ENCODE data around the gene BTBD1. TPM values are rescaled to one million over a fixed set of nuclear protein-coding genes. Genes with fewer than 3 reads are reported as not detected.

Gene BTBD1
- total RNA-seq = 38.7 and 39.0 TPM in 2 replicates
- long read RNA-seq, partial matches to known transcripts = 4 of 9 reads
- long read RNA-seq, other reads (novel, unspliced or antisense) = 2 of 9 reads

DNA sequence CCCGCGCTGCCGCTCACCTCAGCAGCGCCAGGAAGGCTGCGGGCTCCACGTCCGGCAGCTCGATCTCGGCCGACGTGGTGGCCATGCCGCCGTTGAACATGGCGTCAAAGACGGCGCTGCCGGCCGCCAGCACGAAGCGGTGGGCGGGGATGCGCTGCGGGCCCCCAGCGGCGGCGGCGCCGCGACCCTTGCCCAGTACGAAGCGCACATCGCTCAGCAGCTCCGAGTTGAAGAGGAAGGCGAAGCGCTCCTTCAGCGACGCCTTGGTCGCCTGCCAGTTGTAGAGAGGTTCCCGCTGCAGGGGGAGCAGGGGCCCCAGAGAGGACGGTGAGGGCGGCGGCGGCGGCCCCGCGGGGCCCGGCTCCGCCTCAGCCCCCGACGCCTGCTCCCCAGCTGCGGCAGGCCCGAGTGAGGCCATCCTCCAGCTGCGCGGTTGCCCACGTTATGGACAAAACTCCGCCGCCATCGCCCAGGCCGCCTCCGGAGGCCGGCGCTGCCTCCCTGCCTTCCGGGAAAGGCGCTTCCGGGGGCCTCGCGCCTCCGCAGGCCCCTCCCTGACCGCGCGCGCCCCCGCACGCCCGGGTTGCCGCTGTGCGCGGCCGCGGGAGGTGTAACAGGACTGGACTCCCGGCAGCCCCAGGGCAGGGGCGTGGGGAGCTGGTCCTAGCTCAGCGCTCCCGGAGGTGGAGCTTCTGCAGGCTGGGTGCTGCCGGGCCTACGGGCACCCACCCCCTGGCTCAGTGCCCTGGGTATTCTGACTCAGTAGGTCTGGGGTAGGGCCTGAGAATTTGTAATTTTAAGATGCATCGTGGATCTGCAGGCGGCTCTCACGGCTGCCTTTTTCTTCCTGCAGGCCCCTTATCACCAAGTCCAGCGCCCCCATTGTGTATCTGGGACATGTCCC is at the start of gene BTBD1:
Gene BTBD1, minus strand, starts transcription at position 519 of the 904 bp plus-strand sequence. Its CDS starts 101 bp downstream, at position 418.
- Mint-ChIP-seq H3K27me3 (no peaks in the 10 kb centered on the region), H3K4me3 (ENCODE audit: low read depth) (peak within 1 kb of the TSS; percentile 81), H3K36me3 (ENCODE audit: insufficient read depth) (no peaks in the 10 kb centered on the region), H3K27ac (peak within 1 kb of the TSS; percentile 69), H3K9me3 (ENCODE audit: low read depth) (no peaks in the 10 kb centered on the region), H3K4me1 (ENCODE audit: low read depth) (peaks cover 18% of the 10 kb centered on the region)
- TF ChIP-seq, protein P1, sequence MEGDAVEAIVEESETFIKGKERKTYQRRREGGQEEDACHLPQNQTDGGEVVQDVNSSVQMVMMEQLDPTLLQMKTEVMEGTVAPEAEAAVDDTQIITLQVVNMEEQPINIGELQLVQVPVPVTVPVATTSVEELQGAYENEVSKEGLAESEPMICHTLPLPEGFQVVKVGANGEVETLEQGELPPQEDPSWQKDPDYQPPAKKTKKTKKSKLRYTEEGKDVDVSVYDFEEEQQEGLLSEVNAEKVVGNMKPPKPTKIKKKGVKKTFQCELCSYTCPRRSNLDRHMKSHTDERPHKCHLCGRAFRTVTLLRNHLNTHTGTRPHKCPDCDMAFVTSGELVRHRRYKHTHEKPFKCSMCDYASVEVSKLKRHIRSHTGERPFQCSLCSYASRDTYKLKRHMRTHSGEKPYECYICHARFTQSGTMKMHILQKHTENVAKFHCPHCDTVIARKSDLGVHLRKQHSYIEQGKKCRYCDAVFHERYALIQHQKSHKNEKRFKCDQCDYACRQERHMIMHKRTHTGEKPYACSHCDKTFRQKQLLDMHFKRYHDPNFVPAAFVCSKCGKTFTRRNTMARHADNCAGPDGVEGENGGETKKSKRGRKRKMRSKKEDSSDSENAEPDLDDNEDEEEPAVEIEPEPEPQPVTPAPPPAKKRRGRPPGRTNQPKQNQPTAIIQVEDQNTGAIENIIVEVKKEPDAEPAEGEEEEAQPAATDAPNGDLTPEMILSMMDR (IDR thresholded peaks at IDR 0.05; ENCODE audit: unreplicated experiment) = no peak
- peak; percentile 70 for DNase-seq (ENCODE audit: low spot score, unreplicated experiment)

DNA sequence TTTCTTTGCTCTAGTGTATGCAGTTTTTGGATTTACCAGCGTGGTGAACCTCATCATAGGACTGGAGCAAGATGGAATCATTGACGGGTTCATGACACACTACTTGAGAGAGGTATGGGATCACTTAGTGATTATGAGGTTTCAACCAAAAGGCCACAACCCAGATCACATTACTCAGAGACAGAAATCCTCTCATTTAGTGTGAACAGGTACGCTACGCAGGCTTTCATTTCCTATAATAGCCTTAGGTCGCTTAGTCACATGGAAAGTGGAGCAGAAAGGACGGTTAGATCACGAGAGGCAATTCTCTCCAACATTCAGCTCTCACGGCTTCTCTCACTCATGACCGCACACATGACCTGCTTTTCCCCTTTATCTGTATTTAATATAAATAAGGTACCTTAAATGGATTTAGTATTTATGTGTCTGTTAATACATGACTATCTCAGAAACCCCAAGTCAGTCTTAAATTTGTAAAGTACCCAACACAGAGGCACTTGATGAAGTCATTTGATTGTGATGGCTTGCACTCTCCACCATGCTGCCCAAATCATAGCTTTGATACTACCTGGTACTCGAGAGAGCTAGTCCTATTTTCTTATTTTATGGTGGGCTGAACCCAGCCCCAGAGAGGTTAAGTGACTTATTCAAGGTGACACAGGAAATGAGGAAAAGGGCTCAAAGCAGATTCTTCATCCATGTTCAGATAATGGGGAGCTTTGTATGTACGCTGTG is 48.9 kb upstream of the BTBD1 start:
- H3K4me3 Mint-ChIP-seq (ENCODE audit: low read depth) = no peak overlapping the region
- no peaks in the 10 kb centered on the region for H3K9me3 Mint-ChIP-seq (ENCODE audit: low read depth)
- TF ChIP-seq, protein P1 (IDR thresholded peaks at IDR 0.05; ENCODE audit: unreplicated experiment) = no peak
- no peaks in the 10 kb centered on the region for H3K4me1 Mint-ChIP-seq (ENCODE audit: low read depth)
- H3K36me3 Mint-ChIP-seq (ENCODE audit: insufficient read depth) = no peaks in the 10 kb centered on the region
- H3K27me3 Mint-ChIP-seq = peaks cover 6% of the 10 kb centered on the region
- H3K27ac Mint-ChIP-seq = no peak overlapping the region
- DNase-seq (ENCODE audit: low spot score, unreplicated experiment) = no peak

DNA sequence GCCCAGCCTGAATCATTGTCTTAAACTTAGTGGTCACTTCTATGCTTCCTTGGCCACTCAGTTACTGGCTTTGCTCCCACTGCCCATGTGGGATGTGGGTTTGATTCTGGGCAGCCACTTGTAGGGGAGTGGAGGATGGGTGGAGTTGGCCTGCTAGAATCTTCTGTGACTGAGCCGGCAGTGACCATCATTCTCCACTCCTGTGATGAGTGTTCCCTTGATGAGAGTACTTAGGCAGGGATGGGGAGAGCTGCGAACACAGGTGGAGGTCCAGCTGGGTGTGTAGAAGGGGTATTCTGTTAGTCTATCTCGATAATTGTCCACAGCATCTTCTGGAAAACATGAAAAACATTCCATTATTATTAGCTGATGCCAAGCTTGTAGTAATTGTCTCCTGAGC is 48.4 kb upstream of the BTBD1 start:
- no peaks in the 10 kb centered on the region for H3K9me3 Mint-ChIP-seq (ENCODE audit: low read depth)
- no peak overlapping the region for H3K27ac Mint-ChIP-seq
- H3K4me1 Mint-ChIP-seq (ENCODE audit: low read depth) = no peaks in the 10 kb centered on the region
- no peak for DNase-seq (ENCODE audit: low spot score, unreplicated experiment)
- no peak overlapping the region for H3K4me3 Mint-ChIP-seq (ENCODE audit: low read depth)
- TF ChIP-seq, protein P1 (IDR thresholded peaks at IDR 0.05; ENCODE audit: unreplicated experiment) = no peak
- no peaks in the 10 kb centered on the region for H3K36me3 Mint-ChIP-seq (ENCODE audit: insufficient read depth)
- H3K27me3 Mint-ChIP-seq = peaks cover 9% of the 10 kb centered on the region

DNA sequence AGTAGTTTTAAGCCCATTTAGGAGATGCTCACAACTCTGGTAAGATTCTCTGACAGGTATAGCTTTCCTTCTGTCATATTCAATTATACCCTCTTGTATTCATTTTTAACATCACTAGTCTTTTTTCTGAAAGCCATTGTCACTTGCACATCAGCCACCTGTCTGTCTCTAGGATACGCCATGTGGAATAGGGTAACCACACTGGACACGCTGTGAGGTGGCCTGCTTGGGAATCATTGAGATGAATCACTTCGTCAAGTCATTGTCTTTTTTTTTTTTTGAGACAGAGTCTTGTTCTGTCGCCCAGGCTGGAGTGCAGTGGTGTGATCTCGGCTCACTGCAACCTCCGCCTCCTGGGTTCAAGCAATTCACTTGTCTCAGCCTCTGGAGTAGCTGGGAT is 47.8 kb upstream of the BTBD1 start:
- no peak overlapping the region for H3K27ac Mint-ChIP-seq
- H3K4me1 Mint-ChIP-seq (ENCODE audit: low read depth) = no peaks in the 10 kb centered on the region
- H3K4me3 Mint-ChIP-seq (ENCODE audit: low read depth) = no peak overlapping the region

More for the DNA sequence above, 47.8 kb upstream of the BTBD1 start:
- TF ChIP-seq, protein P1 (IDR thresholded peaks at IDR 0.05; ENCODE audit: unreplicated experiment) = no peak
- DNase-seq (ENCODE audit: low spot score, unreplicated experiment) = no peak
- H3K27me3 Mint-ChIP-seq = peaks cover 14% of the 10 kb centered on the region
- H3K9me3 Mint-ChIP-seq (ENCODE audit: low read depth) = no peaks in the 10 kb centered on the region
- H3K36me3 Mint-ChIP-seq (ENCODE audit: insufficient read depth) = no peaks in the 10 kb centered on the region

Measured in progenitor cell of endocrine pancreas (in vitro differentiated cells).